CD8-positive, alpha-beta memory T cell (primary cell): Measurements from ENCODE around the gene ZNF22. TPM values are rescaled to one million over a fixed set of nuclear protein-coding genes. Genes with fewer than 3 reads are reported as not detected.

Experiments used
- CTCF ChIA-PET: fragments of 350-600 bp; sonication (Branson Sonifier 250); formaldehyde crosslinking; loops from one replicate; lab custom pipeline; 2021; ENCODE audit warnings: antibody characterized with exemption; lab: Charles Lee
- POLR2A ChIA-PET: fragments of 350-600 bp; sonication (Branson Sonifier 250); formaldehyde crosslinking; loops from one replicate; lab custom pipeline; 2021; ENCODE audit warnings: antibody characterized with exemption; lab: Charles Lee
- DNase-seq, 5 donors: peaks; one replicate each; pipeline versions ENCODE4 v3.0.0 to v3.0.0-alpha.2; 2020 to 2022; ENCODE audit warnings: mixed read lengths in 1 of 5
- H3K27ac ChIP-seq: one replicate; pipeline ENCODE4 v1.7.0; 2013; ENCODE audit warnings: low read depth, mild to moderate bottlenecking, low read length, moderate library complexity
- H3K27me3 ChIP-seq: 2 replicates; pipeline ENCODE4 v1.7.0; 2013; ENCODE audit warnings: low read length, mild to moderate bottlenecking; ENCODE audit not compliant: insufficient read depth, poor library complexity, severe bottlenecking
- H3K36me3 ChIP-seq: 2 replicates; pipeline ENCODE4 v1.7.0; 2013; ENCODE audit warnings: mild to moderate bottlenecking, low read length, moderate library complexity; ENCODE audit not compliant: insufficient read depth
- H3K4me1 ChIP-seq: 2 replicates; pipeline ENCODE4 v1.7.0; 2013; ENCODE audit warnings: mild to moderate bottlenecking, low read length, moderate library complexity; ENCODE audit not compliant: insufficient read depth
- H3K4me3 ChIP-seq: 2 replicates; pipeline ENCODE4 v1.7.0; 2013; ENCODE audit warnings: mild to moderate bottlenecking, low read length
- H3K9me3 ChIP-seq: 2 replicates; pipeline ENCODE4 v1.7.0; 2013; ENCODE audit warnings: mild to moderate bottlenecking, low read length
- H3K27ac Mint-ChIP-seq, 8 donors: one replicate each; pipeline ENCODE4 v1.8.0; 2020 to 2021; ENCODE audit warnings: mixed read lengths in 8 of 8, mild to moderate bottlenecking in 6 of 8, inconsistent platforms in 3 of 8, moderate library complexity in 3 of 8
- H3K27me3 Mint-ChIP-seq, 2 donors: one replicate each; pipeline ENCODE4 v1.8.0; 2020 to 2021; ENCODE audit warnings: mixed read lengths in 2 of 2, mild to moderate bottlenecking in 1 of 2, moderate library complexity in 1 of 2
- H3K36me3 Mint-ChIP-seq, 3 donors: one replicate each; pipeline ENCODE4 v1.8.0; 2020 to 2021; ENCODE audit warnings: mixed read lengths in 3 of 3, inconsistent platforms in 1 of 3, mild to moderate bottlenecking in 1 of 3
- H3K4me1 Mint-ChIP-seq, 3 donors: one replicate each; pipeline ENCODE4 v1.8.0; 2020 to 2021; ENCODE audit warnings: mixed read lengths in 3 of 3, inconsistent platforms in 1 of 3, mild to moderate bottlenecking in 1 of 3
- H3K4me3 Mint-ChIP-seq, 7 donors: one replicate each; pipeline ENCODE4 v1.8.0; 2020 to 2021; ENCODE audit warnings: mixed read lengths in 7 of 7, mild to moderate bottlenecking in 6 of 7, moderate library complexity in 4 of 7, inconsistent platforms in 2 of 7
- H3K9me3 Mint-ChIP-seq, 5 donors: one replicate each; pipeline ENCODE4 v1.8.0; 2020 to 2022; ENCODE audit warnings: mixed read lengths in 5 of 5, mild to moderate bottlenecking in 3 of 5, moderate library complexity in 2 of 5, inconsistent platforms in 1 of 5
- polyA plus RNA-seq: library from polyadenylated mRNA; unstranded; fragments of 300-500 nt; fragmentation: Illumina TruSeq; gene quantifications from one replicate; pipeline ENCODE4 v1.2.3, GENCODE V29; 2021
- total RNA-seq, 2 experiments: library from RNA; stranded (reverse); gene quantifications; one replicate each; pipeline ENCODE4 v1.2.3, GENCODE V29; 2021

ZNF22 gene
- total and polyA plus RNA-seq, 3 experiments from 2014 or later = 36.1 to 49.1 (median 37.2) TPM

DNA sequence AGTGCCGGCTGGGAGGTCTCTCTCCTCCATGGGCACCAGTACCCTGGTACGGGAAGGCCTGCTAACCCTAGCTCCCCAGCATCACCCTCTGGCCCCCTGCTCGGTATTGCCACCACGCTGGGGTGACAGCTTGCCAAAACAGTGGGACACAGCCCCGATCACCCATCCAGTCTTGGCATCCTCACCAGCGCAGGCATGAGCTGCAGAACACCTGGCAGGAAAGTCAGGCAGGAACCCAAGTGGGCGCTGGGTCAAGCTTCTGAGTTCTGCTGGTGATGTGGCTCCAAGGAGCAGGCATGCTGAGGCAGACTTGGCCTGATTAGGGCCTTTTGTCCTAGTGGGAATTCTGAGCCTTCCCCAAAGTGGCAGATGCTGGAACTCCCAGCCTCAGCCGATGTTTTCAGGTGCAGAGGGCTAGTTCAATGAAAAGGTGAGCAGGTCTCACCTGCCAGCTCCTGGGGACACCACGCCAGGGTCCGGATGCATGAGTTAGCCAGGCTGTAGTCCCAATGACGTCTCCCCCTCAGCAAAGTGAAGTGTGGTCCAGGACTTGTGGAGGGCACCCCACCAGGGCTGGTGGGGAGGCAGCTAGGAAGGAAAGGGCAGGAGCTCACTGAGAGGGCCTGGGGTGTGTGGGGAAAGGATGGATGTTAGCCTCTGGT lies 8.5 kb upstream of the ZNF22 start:
- Histone ChIP-seq H3K36me3 (no peaks in the 10 kb centered on the region), H3K9me3 (no peaks in the 10 kb centered on the region), H3K27me3 (no peaks in the 10 kb centered on the region), H3K4me1 (peaks cover 21% of the 10 kb centered on the region), H3K27ac (no peak overlapping the region), H3K4me3 (no peak overlapping the region)
- Mint-ChIP-seq H3K27ac (peak overlapping the region in 1 of 8 donors; percentile 36), H3K4me1 (peaks cover 18 to 30% (median 25%) of the 10 kb centered on the region in 3 donors), H3K27me3 (peaks cover 3 to 6% of the 10 kb centered on the region in 2 donors), H3K9me3 (no peaks in the 10 kb centered on the region), H3K36me3 (no peaks in the 10 kb centered on the region), H3K4me3 (no peak overlapping the region)
- DNase-seq = no peak
- POLR2A ChIA-PET = no interaction called here
- CTCF ChIA-PET = interaction anchor here (1.1 to 2.0 kb wide), 2 partner anchors 11 to 59 kb away, joined by 3 to 6 read pairs; no protein-coding TSS in a partner anchor

DNA sequence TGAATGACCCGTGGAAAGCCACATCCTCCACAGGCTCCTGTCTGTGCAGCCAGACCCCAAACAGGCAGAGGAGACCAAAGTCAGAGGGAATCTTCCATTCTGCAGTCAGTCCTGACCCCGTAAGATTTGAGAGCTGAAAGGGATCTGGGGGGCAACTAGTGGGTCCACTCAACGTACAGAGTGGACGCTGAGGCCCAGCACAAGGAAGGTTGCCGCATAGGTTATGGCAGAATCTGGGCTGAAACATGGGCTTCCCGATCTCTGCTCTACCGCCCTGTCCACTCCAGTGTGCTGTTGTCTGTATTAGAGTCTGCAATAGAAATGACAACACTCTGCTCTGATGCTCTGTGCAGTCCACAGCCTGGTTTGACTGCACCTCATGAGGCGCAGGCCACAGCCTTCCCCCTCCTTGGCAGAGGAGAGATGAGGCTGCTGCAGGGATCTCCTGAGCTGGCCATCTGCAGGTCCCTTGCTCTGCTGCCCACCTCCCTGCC lies 7.9 kb upstream of the ZNF22 start:
- H3K4me1 Mint-ChIP-seq = peaks cover 18 to 31% (median 27%) of the 10 kb centered on the region in 3 donors
- H3K4me3 ChIP-seq = no peak overlapping the region
- no peaks in the 10 kb centered on the region for H3K27me3 ChIP-seq
- peaks cover 21% of the 10 kb centered on the region for H3K4me1 ChIP-seq
- ChIA-PET CTCF (interaction anchor here (1.1 to 2.0 kb wide), 2 partner anchors 11 to 60 kb away, joined by 3 to 6 read pairs; no protein-coding TSS in a partner anchor), POLR2A (no interaction called here)
- no peaks in the 10 kb centered on the region for H3K36me3 Mint-ChIP-seq
- H3K27ac ChIP-seq = no peak overlapping the region
- H3K9me3 ChIP-seq = no peaks in the 10 kb centered on the region
- no peak for DNase-seq
- peaks cover 3 to 4% of the 10 kb centered on the region in 2 donors for H3K27me3 Mint-ChIP-seq
- no peak overlapping the region for H3K4me3 Mint-ChIP-seq
- H3K9me3 Mint-ChIP-seq = no peaks in the 10 kb centered on the region
- peak overlapping the region in 1 of 8 donors; percentile 70 for H3K27ac Mint-ChIP-seq
- no peaks in the 10 kb centered on the region for H3K36me3 ChIP-seq

GRCh38 chr10:44993226-44993921 lies 7.3 kb upstream of the ZNF22 start:
- no peaks in the 10 kb centered on the region for H3K36me3 Mint-ChIP-seq

GRCh38 chr10:44993922-44994751 lies 6.6 kb upstream of the ZNF22 start:
- Histone ChIP-seq H3K4me1 (peaks cover 21% of the 10 kb centered on the region), H3K9me3 (no peaks in the 10 kb centered on the region), H3K27me3 (no peaks in the 10 kb centered on the region), H3K36me3 (no peaks in the 10 kb centered on the region), H3K27ac (no peak overlapping the region), H3K4me3 (no peak overlapping the region)
- no peaks in the 10 kb centered on the region for H3K36me3 Mint-ChIP-seq
- no peaks in the 10 kb centered on the region for H3K9me3 Mint-ChIP-seq
- ChIA-PET CTCF (interaction anchor here (1.5 kb wide), 1 partner anchor 9 kb away, joined by 6 read pairs; no protein-coding TSS in a partner anchor), POLR2A (no interaction called here)
- no peak overlapping the region for H3K4me3 Mint-ChIP-seq
- H3K27ac Mint-ChIP-seq = peak overlapping the region in 5 of 8 donors; percentile 15 to 58 (median 36)
- H3K4me1 Mint-ChIP-seq = peaks cover 18 to 31% (median 27%) of the 10 kb centered on the region in 3 donors
- DNase-seq = no peak
- peaks cover 2 to 3% of the 10 kb centered on the region in 2 donors for H3K27me3 Mint-ChIP-seq

More at GRCh38 chr10:44993226-44993921, 7.3 kb upstream of the ZNF22 start:
- ChIA-PET CTCF (interaction anchor here (2.0 kb wide), 1 partner anchor 61 kb away, joined by 6 read pairs; no protein-coding TSS in a partner anchor), POLR2A (no interaction called here)
- peaks cover 21% of the 10 kb centered on the region for H3K4me1 ChIP-seq
- peak overlapping the region in 3 of 8 donors; percentile 29 to 57 (median 47) for H3K27ac Mint-ChIP-seq
- H3K27me3 Mint-ChIP-seq = peaks cover 2 to 3% of the 10 kb centered on the region in 2 donors
- peaks cover 18 to 31% (median 27%) of the 10 kb centered on the region in 3 donors for H3K4me1 Mint-ChIP-seq
- H3K27me3 ChIP-seq = no peaks in the 10 kb centered on the region
- H3K36me3 ChIP-seq = no peaks in the 10 kb centered on the region
- no peak overlapping the region for H3K4me3 ChIP-seq
- no peak overlapping the region for H3K4me3 Mint-ChIP-seq
- H3K9me3 ChIP-seq = no peaks in the 10 kb centered on the region
- H3K9me3 Mint-ChIP-seq = no peaks in the 10 kb centered on the region
- no peak for DNase-seq
- no peak overlapping the region for H3K27ac ChIP-seq

GRCh38 chr10:44994752-44995530 lies 5.8 kb upstream of the ZNF22 start:
- ChIA-PET POLR2A (no interaction called here), CTCF (interaction anchor here (0.6 to 1.6 kb wide), 3 partner anchors 8 to 130 kb away, joined by 3 to 6 read pairs (median 4); no protein-coding TSS in a partner anchor)
- H3K4me1 ChIP-seq = peaks cover 21% of the 10 kb centered on the region
- Mint-ChIP-seq H3K36me3 (no peaks in the 10 kb centered on the region), H3K4me3 (peak overlapping the region in 2 of 7 donors; percentile 3 to 38), H3K4me1 (peaks cover 22 to 36% (median 32%) of the 10 kb centered on the region in 3 donors), H3K27ac (peak overlapping the region in 7 of 8 donors; percentile 15 to 83 (median 68)), H3K27me3 (peaks cover 1 to 3% of the 10 kb centered on the region in 2 donors), H3K9me3 (no peaks in the 10 kb centered on the region)
- no peaks in the 10 kb centered on the region for H3K27me3 ChIP-seq
- H3K9me3 ChIP-seq = no peaks in the 10 kb centered on the region
- H3K27ac ChIP-seq = no peak overlapping the region
- no peak overlapping the region for H3K4me3 ChIP-seq
- no peak for DNase-seq
- H3K36me3 ChIP-seq = no peaks in the 10 kb centered on the region

GRCh38 chr10:44995581-44995913 lies 5.2 kb upstream of the ZNF22 start:
- H3K27me3 ChIP-seq = no peaks in the 10 kb centered on the region
- no peaks in the 10 kb centered on the region for H3K9me3 ChIP-seq
- H3K27ac ChIP-seq = no peak overlapping the region
- Mint-ChIP-seq H3K9me3 (no peaks in the 10 kb centered on the region), H3K4me3 (peak overlapping the region in 6 of 7 donors; percentile 3 to 81 (median 28)), H3K4me1 (peaks cover 28 to 42% (median 38%) of the 10 kb centered on the region in 3 donors), H3K27ac (peak overlapping the region in 7 of 8 donors; percentile 5 to 83 (median 51)), H3K27me3 (peaks cover 0 to 2% of the 10 kb centered on the region in 2 donors), H3K36me3 (peaks cover 0 to 1% (median 0%) of the 10 kb centered on the region in 3 donors)
- H3K4me1 ChIP-seq = peaks cover 27% of the 10 kb centered on the region
- peak in 1 of 5 donors; percentile 23 for DNase-seq
- CTCF ChIA-PET = interaction anchor here (0.6 to 1.6 kb wide), 3 partner anchors 8 to 131 kb away, joined by 3 to 6 read pairs (median 4); no protein-coding TSS in a partner anchor
- POLR2A ChIA-PET = no interaction called here
- H3K36me3 ChIP-seq = no peaks in the 10 kb centered on the region
- H3K4me3 ChIP-seq = no peak overlapping the region
